Measurements from ENCODE around the gene TPSD1.

GRCh38 chr16:1213796-1214372, 42.0 kb upstream of the TPSD1 start:
- TF ChIP-seq CTCF (IDR thresholded peaks at IDR 0.05; ENCODE audit: low read depth, low read length, poor library complexity, severe bottlenecking) (no peak), EZH2phosphoT487 (IDR thresholded peaks at IDR 0.05; ENCODE audit: borderline replicate concordance, low read length) (no peak)

Data from DOHH2 (cell line).